GM19395 (cell line): Measurements from ENCODE around the gene PROS1.
"Not testable (repeated sequence)": the region's sequence is repeated elsewhere in the genome, so short reads cannot be mapped to it uniquely, and the experiment has no call there.

Source experiments
- ATAC-seq: cut with Tn5 transposase; IDR thresholded peaks from one replicate; pipeline ENCODE4 v1.9.1; 2021; ENCODE audit warnings: mild to moderate bottlenecking, moderate library complexity; ENCODE audit not compliant: unreplicated experiment

Gene PROS1

DNA sequence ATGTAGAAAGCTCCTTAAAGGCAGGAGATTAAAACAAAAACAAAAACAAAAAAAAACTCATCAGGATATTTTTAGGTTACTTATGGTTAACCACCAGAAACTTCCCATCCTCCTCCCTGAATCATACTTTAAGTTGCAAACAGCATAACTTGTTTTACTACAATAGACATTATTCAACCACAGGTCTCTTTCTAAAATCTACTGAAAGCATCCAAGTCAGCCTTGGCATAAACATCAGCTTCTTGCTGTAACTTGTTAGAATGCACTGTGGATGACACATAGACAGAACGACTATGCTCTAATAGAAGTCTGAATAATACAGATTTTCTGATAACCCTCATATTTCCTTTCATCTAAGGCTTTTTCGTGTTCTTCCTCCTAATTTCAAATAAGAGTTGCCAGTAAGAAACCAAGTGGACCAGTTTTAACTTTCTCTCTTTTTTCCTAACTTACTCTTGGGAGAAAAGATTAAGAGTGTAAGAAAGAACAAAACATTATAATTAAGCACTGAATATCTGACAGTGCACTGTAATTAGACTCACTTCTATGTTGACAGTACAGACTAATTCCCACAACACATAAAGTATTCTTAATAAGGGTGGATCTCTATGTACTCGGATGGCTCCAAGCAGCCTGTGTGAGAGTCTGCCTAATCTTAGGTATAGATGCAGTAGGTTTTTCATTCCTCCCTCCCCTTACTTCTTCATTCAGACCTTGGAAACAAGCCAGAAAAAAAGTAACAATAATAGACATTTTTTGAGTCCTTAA is 95.3 kb downstream of the PROS1 start:
- ATAC-seq, result not testable (repeated sequence)

DNA sequence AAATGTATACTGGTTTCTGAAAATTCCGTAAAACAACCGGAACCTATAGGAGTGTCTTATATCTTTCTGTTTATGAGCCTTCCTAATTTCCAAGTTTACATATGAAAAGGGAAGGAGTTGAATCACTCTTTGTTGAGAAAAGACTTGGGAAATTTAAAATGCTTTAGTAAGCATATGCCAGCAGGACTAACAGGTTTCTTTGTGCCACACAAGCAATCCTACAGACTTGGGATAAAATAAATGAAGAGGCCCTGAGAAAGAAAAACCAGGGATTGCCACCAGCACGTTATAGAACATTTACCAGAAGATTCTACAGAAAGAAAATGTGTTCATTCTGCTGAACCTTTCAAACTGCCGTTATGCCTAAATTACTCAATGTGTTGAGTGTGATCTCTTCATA is 96.3 kb downstream of the PROS1 start:
- not testable (repeated sequence) for ATAC-seq

DNA sequence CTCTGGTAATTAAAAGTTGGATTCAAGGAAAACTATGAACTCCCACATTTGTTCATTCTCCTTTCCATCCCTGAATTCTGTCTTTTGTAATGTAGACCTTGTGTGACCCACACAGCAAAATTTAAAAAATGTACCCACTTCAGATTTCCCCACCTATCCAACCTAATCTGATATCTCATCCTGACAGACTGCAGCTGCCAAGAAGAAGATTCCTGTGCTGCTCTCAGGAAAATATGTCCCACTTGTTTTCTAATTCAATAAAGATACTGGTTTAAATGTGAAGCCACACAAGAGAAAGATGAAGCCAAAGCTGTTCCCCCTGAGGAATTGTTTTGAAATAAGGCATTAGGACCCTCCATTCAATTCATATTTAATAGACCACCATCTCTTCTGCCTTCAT is 100.3 kb downstream of the PROS1 start:
- ATAC-seq, result not testable (repeated sequence)

DNA sequence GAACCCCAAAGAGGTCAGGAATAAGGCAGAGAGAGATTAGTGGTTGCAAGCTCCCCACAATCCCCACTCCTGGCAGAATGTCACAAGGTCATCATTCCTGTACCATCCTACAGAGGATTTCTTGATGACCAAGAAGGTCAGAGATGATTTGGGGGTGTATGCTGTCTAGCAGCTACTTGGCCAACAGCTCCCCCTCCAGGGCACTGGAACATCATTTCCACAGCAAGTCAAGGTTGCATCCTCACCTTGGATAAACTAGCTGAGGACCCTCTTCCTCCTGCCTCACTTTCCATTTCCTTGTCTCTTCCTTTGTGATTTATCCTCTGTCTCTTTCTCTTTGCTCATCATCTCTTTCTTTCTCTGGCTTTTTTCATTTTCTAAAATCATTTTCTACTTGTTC is 106.3 kb downstream of the PROS1 start:
- no peak for ATAC-seq

DNA sequence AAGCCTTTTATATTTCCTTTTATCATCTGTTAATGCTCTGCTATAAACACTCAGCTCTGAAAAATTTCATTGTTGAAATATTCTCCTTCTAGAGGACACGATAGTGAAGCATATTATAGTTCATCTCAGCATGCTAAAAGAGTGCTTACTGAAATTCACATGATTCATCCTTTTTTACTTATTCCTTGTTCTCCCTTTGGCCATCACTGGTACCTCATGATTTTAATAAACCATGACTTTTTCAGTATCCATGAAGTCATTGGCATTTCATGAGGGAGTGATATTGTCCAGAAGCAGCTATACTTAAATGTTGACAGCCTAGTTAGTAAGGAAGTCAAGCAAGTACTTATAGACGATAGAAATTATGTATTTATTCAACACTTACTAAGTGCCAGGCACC is 112.7 kb downstream of the PROS1 start:
- no peak for ATAC-seq

DNA sequence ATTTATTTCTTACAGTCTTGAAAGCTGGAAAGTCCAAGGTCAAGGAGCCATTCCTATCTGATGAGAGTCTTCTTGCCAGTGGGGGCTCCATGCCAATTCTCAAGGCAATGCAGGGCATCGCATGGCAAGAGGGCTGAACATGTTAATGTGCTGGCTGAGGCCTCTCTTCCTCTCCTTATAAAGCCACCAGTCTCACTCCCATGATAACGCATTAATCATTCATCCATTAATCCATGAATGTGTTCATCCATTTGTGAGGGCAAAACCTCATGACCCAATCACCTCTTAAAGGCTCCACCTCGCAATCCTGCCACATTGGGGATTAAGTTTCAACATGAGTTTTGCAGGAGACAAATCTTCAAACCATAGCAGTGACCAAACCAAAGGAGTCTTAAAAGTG is 118.3 kb downstream of the PROS1 start:
- no peak for ATAC-seq

DNA sequence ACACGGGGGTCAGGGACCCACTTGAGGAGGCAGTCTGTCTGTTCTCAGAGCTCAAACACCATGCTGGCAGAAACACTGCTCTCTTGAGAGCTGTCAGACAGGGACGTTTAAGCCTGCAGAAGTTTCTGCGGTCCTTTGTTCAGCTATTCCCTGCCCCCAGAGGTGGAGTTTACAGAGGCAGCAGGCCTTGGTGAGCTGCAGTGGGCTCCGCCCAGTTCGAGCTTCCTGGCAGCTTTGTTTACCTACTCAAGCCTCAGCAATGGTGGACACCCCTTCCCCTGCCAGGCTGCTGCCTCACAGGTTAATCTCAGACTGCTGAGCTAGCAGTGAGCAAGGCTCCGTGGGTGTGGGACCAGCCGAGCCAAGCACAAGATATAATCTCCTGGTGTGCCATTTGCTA is 121.5 kb downstream of the PROS1 start:
- not testable (repeated sequence) for ATAC-seq

DNA sequence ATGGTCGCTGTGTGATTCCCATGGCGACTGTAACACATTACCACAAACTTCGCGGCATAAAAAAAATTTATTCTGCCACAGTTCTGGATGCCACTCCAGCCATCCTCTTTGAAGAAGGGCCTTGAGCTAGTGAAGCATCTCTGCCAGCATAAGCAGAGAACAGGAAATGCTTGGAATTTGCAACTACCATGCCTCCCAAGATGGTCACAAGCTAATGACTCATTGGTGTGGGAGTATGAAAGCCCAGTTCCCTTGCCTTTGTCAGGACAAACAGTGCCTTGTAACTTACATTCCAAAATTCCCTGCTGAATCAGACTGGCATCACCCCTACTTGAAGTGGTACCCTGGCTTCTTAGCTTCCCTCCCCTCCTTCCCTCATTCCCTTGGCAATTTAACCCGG is 129.7 kb downstream of the PROS1 start:
- no peak for ATAC-seq

DNA sequence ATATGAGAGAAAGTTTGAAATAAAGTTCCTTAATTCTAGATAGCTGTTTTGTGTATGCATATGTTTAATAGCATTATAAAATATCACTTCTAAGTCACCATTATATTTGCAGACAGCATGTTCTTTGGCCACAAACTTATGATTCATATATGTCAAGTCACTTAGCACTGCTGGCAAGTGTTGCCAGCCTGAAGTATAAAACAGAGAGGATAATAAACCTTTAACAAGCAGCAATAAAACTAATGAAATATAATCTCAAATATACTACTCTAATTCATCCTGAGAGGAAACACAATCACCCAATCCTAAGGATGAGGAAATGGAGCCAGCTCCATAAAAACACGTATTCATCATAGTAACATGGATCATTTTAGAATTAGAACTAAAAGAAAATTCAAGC is 134.5 kb downstream of the PROS1 start:
- not testable (repeated sequence) for ATAC-seq
